BE2C (cell line): Measurements from ENCODE around the gene UTP20.
"Not testable (repeated sequence)": the region's sequence is repeated elsewhere in the genome, so short reads cannot be mapped to it uniquely, and the experiment has no call there.

Experiments
- DNase-seq: peaks from one replicate; pipeline ENCODE4 v3.0.0-alpha.2; 2020
- H3K27me3 ChIP-seq: fragments of 250-450 bp; sonication (Bioruptor Pico); 2 replicates; pipeline ENCODE4 v1.5.1; 2020; ENCODE audit warnings: mild to moderate bottlenecking
- H3K36me3 ChIP-seq: fragments of 250-450 bp; sonication (Bioruptor Pico); 2 replicates; pipeline ENCODE4 v1.5.1; 2020; ENCODE audit warnings: mild to moderate bottlenecking
- H3K4me1 ChIP-seq: fragments of 250-450 bp; sonication (Bioruptor Pico); 2 replicates; pipeline ENCODE4 v1.5.1; 2020
- H3K4me3 ChIP-seq: 2 replicates; pipeline ENCODE4 v1.5.1; 2011; ENCODE audit warnings: low read depth, low read length
- H3K9me3 ChIP-seq: fragments of 250-450 bp; sonication (Bioruptor Pico); 2 replicates; pipeline ENCODE4 v1.5.1; 2020
- CTCF ChIP-seq: IDR thresholded peaks from 2 replicates; pipeline ENCODE4 v1.5.1; 2012; ENCODE audit warnings: mild to moderate bottlenecking, low read depth, low read length

The UTP20 gene

GRCh38 chr12:101415228-101415627, 135.3 kb downstream of the UTP20 start:
- no peaks in the 10 kb centered on the region for H3K36me3 ChIP-seq
- H3K27me3 ChIP-seq = no peaks in the 10 kb centered on the region
- no peak for DNase-seq
- H3K4me1 ChIP-seq = no peaks in the 10 kb centered on the region
- H3K4me3 ChIP-seq = no peak overlapping the region
- no peaks in the 10 kb centered on the region for H3K9me3 ChIP-seq
- TF ChIP-seq CTCF = no peak

- H3K36me3 ChIP-seq, DNase-seq, H3K27me3 ChIP-seq, H3K9me3 ChIP-seq, H3K4me1 ChIP-seq, H3K4me3 ChIP-seq: not testable (repeated sequence)
These were observed 142.2 kb downstream of the UTP20 start for GRCh38 chr12:101422066-101422465.

GRCh38 chr12:101424620-101425019, 144.7 kb downstream of the UTP20 start:
- no peak for TF ChIP-seq CTCF
- H3K4me3 ChIP-seq = no peak overlapping the region

GRCh38 chr12:101430456-101430855, 150.6 kb downstream of the UTP20 start:
- TF ChIP-seq CTCF = no peak
- Histone ChIP-seq H3K4me3 (no peak overlapping the region), H3K9me3 (no peaks in the 10 kb centered on the region), H3K4me1 (no peaks in the 10 kb centered on the region), H3K36me3 (no peaks in the 10 kb centered on the region), H3K27me3 (no peaks in the 10 kb centered on the region)
- DNase-seq = no peak

More at GRCh38 chr12:101424620-101425019, 144.7 kb downstream of the UTP20 start:
- Histone ChIP-seq H3K36me3 (no peaks in the 10 kb centered on the region), H3K9me3 (no peaks in the 10 kb centered on the region), H3K27me3 (no peaks in the 10 kb centered on the region), H3K4me1 (no peaks in the 10 kb centered on the region)
- no peak for DNase-seq

- Histone ChIP-seq H3K4me1 (no peaks in the 10 kb centered on the region), H3K4me3 (no peak overlapping the region), H3K36me3 (no peaks in the 10 kb centered on the region), H3K27me3 (peaks cover 4% of the 10 kb centered on the region; the same call in 1 of the 2 replicates), H3K9me3 (no peaks in the 10 kb centered on the region)
- TF ChIP-seq CTCF = no peak
- DNase-seq = no peak
These were observed 156.2 kb downstream of the UTP20 start for GRCh38 chr12:101436136-101436535.
